B cell (primary cell): ENCODE data around the gene CD226.

Experiments used
- CTCF ChIP-seq: fragments of 200-600 bp; IDR thresholded peaks from one replicate; pipeline ENCODE4 v1.8.0; 2022; ENCODE audit warnings: antibody characterized with exemption, mild to moderate bottlenecking
- EZH2 ChIP-seq: IDR thresholded peaks from 2 replicates; pipeline ENCODE4 v1.6.1; 2012; ENCODE audit warnings: borderline replicate concordance, low read depth, mild to moderate bottlenecking, moderate library complexity, low read length; ENCODE audit not compliant: insufficient read depth, poor library complexity, severe bottlenecking

- no peak for TF ChIP-seq EZH2
- TF ChIP-seq CTCF = no peak
Measured at GRCh38 chr18:69876490-69876889, 71.2 kb downstream of the CD226 start.
